Epithelial cell of proximal tubule (primary cell): ENCODE data around the gene HK1. TPM values are rescaled to one million over a fixed set of nuclear protein-coding genes. Genes with fewer than 3 reads are reported as not detected.

Experiments used
- DNase-seq: peaks from one replicate; pipeline ENCODE4 v3.0.0-alpha.2; 2011; ENCODE audit warnings: low read depth
- H3K4me3 ChIP-seq: 2 replicates; pipeline ENCODE4 v1.5.1; 2011; ENCODE audit warnings: low read depth, mild to moderate bottlenecking, low read length
- total RNA-seq: library from RNA; depleted of rRNA; stranded (reverse); fragments of >200 nt; gene quantifications from 2 replicates; pipeline ENCODE4 v1.2.3, GENCODE V29; 2015
- TF ChIP-seq, protein P1 (sequence below): conservative IDR thresholded peaks from 2 replicates; pipeline ENCODE4 v1.5.1; 2012; ENCODE audit warnings: low read depth, mild to moderate bottlenecking, low read length

HK1 gene
- total RNA-seq, 1 donor from 2014 or later = 84.4 TPM

DNA sequence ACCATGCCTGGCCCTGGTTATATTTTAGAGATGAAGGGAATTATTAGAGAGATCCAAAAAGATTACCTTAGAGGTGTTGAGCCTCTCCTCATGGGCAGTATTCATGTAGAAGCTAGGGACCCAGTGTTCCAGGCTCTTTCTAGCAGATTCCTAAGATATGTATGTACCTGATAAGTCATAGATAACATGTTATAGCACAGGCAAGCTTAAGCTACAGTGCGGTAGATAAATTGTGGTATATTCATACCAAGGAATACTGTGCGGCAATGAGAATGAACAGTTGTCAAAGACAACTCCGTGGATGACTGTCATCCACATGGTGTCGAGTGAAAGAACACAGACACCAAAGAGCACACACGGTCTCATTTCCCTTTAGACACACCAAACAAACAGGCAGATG lies 85.4 kb downstream of the HK1 start:
- no peak overlapping the region for H3K4me3 ChIP-seq
- TF ChIP-seq, protein P1, sequence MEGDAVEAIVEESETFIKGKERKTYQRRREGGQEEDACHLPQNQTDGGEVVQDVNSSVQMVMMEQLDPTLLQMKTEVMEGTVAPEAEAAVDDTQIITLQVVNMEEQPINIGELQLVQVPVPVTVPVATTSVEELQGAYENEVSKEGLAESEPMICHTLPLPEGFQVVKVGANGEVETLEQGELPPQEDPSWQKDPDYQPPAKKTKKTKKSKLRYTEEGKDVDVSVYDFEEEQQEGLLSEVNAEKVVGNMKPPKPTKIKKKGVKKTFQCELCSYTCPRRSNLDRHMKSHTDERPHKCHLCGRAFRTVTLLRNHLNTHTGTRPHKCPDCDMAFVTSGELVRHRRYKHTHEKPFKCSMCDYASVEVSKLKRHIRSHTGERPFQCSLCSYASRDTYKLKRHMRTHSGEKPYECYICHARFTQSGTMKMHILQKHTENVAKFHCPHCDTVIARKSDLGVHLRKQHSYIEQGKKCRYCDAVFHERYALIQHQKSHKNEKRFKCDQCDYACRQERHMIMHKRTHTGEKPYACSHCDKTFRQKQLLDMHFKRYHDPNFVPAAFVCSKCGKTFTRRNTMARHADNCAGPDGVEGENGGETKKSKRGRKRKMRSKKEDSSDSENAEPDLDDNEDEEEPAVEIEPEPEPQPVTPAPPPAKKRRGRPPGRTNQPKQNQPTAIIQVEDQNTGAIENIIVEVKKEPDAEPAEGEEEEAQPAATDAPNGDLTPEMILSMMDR = no peak
- DNase-seq = no peak

- no peak overlapping the region for H3K4me3 ChIP-seq
- no peak for DNase-seq
- TF ChIP-seq, protein P1 = no peak
Measured at GRCh38 chr10:69364232-69364940, 86.1 kb downstream of the HK1 start.

- DNase-seq = no peak
- H3K4me3 ChIP-seq = no peak overlapping the region
- TF ChIP-seq, protein P1 = no peak
Measured at GRCh38 chr10:69366738-69367137, 88.4 kb downstream of the HK1 start.

- DNase-seq = no peak
- no peak overlapping the region for H3K4me3 ChIP-seq
- TF ChIP-seq, protein P1 = no peak
Measured at GRCh38 chr10:69367469-69367868, 89.2 kb downstream of the HK1 start.

GRCh38 chr10:69372126-69372980 lies 94.1 kb downstream of the HK1 start:
- TF ChIP-seq, protein P1 = no peak
- no peak overlapping the region for H3K4me3 ChIP-seq
- no peak for DNase-seq

- DNase-seq = no peak
- TF ChIP-seq, protein P1 = no peak
- H3K4me3 ChIP-seq = no peak overlapping the region
Measured at GRCh38 chr10:69374242-69374641, 95.9 kb downstream of the HK1 start.

GRCh38 chr10:69374931-69375306 lies 96.6 kb downstream of the HK1 start:
- no peak for DNase-seq
- TF ChIP-seq, protein P1 = no peak
- no peak overlapping the region for H3K4me3 ChIP-seq
